Activated CD4-positive, alpha-beta T cell treated with anti-CD3 and anti-CD28 coated beads, Interleukin-2, amount 50 U/mL, for 24 hours (primary cell): ENCODE data around the gene KDM2B.
A peak's percentile ranks its signal among the peaks of the same experiment; 100 is the strongest.

Source experiments
- DNase-seq, 2 donors: peaks; one replicate each; pipeline ENCODE4 v3.0.0-alpha.2; 2020; ENCODE audit warnings: low read depth in 1 of 2, low spot score in 1 of 2

The KDM2B gene

DNA sequence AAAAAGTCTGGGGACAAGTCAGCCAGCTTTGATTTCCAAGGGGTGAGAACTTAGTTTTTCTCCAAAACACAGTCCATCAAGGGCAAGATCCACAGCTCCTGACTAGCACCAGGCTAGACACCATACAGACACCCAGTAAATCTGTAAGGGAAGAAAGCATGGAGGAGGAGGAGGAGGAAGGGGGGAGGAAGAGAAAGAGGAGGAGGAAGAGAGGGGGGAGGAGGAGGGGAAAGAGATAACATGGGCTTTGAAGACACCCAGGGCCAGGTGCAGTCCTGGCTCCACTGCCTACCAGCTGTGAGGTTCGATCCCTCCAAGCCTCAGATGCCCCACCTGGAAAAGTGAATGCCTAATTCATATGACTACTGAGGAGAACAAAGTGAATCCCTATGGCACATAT lies 18.3 kb downstream of the KDM2B start:
- DNase-seq = no peak

DNA sequence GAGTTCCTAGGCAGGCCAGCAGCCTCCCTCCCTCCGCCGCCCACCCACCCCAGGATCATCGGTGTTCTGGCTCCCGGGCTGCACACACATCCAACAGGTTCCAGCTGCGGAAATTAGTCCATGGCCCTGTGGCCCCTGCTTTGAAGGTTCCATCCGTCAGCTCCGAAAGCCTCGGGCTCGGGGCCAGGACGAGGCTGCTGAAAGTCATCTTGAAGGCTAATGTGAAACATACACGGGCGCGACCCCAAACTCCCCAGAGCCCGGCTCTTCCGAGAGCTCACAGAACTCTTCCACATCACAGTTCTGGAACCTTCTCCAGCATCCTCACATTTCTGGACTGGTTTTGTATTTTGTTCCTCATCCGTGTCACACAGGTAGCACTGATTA lies 19.8 kb downstream of the KDM2B start:
- no peak for DNase-seq

DNA sequence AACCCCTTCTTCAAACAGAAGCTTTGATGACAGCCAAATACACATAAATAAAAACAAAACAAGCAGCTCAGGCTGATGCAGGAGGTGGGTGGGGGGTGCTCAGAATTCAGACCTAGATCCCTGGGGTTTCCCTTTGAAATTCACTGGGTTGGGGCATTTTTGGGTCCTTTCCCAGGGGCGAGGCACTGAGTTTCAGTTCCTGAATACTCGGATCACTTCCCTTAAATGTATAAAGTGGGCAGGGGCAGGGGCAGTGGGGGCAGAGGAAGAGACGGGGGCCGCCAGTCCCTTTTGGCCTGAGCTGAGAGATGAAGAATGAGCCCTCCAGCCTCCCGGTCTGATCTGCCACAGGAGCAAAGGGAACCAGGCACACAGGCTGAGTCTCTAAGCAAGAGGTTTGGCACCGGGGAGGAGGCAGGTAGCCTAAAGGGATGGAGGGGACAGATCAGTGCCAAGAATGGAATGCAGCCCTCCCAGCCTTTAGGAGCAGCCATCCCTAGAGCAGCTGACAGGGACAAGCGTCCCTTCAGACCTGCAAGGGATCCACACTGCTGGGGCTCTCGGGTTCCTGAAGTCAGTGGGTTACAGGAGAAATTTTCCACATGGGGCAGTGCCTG lies 20.3 kb downstream of the KDM2B start:
- DNase-seq = no peak

DNA sequence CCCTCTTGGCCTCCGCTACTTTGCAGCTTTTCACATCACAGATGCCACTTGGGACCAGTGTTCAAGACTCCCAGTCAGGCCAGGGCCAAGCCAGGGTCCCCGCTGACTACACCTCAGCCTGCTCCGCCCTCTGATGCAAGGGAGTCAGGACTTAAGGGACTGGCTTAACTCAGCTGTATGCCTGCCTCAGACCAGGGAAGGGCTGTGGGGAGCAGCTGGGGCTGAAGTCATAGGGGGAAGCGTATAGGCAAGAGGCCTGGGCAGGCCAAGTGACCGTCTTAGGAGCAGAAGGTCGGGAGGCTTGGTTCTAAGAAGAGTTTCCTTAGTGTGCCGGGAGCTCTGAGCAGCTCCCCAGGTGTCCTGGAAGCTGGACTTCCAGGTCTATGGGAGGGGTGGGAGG lies 21.9 kb downstream of the KDM2B start:
- DNase-seq = no peak

DNA sequence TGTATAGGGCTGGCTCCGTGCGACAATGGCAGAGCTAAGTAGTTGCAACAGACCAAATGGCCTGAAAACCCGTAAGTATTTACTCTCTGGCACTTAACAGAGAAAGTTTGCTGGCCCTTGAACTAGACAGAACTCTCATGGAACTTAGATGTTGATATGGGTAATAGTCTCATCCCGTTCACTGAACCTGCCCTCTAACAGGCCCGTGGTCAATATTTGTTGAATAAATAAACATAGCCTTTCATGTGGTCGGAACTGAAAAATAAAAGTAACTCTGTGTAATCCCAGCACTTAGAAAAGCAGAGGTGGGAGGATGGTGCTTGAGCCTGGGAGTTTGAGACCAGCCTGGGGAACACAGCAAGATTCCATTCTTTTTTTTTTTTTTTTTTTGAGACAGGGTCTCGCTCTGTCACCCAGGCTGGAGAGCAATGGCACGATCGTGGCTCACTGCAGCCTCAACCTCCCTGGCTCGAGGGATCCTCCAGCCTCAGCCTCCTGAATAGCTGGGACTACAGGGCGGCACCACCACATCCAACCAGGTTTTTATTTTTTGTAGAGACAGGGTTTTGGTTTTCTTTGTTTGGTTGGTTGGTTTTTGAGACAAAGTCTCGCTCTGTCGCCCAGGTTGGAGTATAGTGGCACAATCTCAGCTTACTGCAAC lies 29.7 kb downstream of the KDM2B start:
- no peak for DNase-seq

DNA sequence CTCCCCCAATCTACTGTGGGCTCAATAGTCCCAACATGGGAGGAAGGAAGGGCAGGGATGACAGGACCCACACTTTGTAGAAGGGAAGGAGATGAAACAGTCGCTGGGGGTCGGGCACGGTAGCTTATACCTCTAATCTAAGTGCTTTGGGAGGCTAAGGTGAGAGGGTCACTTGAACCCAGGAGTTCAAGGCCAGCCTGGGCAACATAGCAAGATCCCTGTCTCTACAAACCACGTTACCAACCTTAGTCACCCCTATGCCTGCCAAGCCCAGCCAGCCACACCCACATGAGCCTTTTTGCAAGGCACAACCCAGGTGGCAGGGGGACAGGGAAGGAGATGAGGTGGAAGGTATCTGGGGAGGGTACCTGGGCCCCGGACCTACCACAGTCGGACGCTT lies 31.7 kb downstream of the KDM2B start:
- no peak for DNase-seq

DNA sequence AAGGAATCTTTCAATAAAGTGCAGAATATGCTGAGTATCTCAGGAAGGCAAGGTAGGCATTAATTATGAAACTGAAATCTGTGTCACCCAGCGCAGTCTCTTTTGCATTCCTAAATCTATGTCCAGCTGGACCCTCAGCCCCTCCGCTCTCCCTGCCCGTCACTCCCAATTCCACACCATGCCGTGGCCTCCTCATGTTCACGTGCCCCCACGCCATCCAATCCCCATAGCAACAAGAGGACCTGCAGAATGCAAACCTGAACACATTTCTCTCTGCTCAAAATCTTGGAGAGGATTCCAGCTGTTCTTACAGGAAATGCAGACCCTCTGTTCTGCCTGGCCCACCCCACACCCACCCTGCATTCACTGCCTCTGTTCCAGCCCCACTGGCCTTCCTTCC lies 35.3 kb downstream of the KDM2B start:
- DNase-seq = no peak

DNA sequence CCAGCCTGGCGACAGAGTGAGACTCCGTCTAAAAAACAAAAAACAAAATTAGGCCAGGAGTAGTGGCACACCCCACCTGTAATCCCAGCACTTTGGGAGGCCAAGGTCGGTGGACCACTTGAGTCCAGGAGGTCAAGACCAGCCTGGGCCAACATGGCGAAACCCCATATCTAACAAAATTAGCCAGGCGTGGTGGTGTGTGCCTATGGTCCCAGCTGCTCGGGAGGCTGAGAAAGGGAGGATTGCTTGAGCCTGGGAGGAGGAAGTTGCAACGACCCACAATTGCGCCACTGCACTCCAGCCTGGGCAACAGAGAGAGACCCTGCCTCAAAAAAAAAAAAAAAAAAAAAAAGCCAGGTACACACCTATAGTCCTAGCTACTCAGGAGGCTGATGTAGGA lies 37.0 kb downstream of the KDM2B start:
- no peak for DNase-seq

DNA sequence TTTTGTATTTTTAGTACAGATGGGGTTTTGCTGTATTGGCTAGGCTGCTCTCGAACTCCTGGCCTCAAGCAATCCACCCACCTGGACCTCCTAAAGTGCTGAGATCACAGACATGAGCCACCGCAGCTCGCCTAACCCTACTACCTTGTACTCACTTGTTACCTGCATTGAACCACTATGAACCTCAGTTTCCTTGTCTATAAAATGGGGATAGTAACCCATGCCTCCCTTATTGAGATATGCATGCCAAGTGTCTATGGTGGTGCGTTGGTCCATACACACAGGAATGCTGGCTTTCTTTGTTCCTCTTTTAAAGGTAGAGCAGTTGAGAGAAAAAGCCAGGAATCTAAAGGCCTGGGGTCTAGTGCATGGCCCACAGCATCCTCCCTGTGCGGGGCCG lies 40.9 kb downstream of the KDM2B start:
- no peak for DNase-seq

DNA sequence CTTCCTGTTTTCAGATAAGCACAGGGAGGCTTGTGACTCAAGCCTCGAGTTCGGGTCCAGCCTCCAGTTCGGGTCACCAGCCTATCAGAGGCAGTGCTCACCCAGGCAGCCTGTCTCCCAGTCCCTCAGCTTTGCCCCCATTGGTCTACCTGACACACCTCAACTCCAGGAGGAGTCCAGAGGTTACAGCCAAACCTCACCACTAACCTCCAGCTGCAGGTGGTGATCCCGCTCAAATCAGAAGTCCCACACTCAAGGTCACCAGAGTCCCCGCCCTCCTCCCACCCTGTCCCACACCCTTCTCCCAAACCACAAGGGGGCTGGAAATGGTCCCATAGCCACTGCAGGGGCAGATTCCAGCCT lies 42.1 kb downstream of the KDM2B start:
- no peak for DNase-seq

DNA sequence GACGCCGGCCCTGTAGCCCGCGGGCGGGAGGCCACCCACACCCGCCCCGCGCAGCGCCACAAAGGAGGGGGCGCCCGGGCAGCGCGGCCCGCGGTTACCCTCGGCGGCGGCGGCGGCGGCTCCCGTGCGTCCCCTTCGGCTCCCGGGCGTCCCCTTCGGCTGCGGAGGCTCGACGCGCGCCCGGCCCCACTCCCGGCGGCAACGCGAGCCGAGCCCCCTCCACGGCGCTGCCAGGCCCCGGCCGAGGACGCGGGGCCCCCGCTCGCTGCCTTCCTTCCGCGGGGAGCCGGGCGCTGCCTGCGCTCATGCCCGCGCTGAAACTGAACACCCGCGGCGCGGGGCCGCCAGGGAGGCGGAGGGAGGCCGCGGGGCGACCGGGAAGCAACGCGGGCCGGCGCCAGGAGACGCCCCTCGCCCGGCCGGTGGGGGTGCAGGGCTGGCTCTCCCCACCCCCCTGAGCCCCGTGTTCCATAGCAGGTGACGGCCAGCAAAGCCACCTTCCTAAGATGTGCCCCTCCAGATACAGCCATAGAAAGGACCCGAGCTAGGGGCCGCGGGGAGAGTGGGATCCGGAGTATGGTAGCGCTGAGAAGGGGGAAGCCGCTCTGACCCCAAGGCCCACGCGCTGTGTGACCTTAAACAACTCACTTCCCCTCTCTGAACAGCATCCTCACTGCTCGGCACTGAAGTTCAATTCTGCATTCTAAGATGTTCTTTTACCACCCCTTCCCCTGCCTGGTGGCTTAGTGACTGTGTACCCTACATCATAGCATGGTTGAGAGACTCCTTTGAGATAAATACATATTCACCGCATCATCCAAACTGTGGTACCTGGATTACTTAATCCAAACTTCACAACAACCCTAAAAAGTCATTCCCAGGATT lies 42.8 kb downstream of the KDM2B start:
- DNase-seq = no peak

DNA sequence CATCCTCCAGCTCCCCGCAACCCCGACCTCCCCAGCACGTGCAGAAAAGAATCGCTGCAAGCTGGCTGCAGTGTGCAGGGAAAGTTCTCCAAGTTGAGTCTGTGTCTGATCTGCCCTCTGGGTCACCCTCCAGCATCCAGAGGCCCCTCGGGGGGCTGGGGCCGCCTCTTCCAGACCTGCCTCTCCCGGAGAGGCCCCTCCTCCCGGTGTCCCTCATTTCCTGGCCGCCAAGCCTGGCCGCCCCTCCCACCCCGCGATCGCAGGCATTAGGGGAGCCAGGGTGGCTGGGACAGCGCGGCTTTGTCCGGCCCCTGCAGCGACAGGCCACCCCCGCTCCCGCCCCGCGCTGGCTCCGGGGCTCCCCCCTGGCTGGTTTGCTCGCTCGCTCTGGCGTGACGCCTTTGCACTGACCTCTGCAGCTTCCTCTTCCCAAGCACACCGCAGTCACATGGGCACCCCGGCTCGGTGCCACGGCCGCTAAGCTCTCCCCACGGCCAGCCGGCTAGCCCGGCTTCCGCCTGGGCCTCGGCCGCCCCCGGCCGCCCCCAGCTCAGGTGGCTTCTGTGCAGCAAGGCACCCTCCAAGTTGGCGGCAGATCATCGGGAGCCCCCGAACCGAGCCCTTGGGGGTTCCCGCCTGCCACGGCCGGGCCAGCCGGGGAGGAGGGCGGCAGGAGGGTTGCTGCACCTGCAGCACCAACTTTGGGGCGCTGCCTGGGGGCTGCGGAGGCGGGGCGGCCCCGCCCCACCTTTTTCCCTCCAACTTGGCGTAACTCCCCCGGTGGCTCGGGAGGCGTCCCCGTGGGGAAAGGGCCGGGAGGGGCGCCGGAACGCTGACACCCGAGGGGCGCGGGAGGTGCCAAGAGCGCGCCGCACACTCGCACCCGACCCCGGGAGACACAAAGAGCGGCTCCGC lies 43.7 kb downstream of the KDM2B start:
- no peak for DNase-seq

DNA sequence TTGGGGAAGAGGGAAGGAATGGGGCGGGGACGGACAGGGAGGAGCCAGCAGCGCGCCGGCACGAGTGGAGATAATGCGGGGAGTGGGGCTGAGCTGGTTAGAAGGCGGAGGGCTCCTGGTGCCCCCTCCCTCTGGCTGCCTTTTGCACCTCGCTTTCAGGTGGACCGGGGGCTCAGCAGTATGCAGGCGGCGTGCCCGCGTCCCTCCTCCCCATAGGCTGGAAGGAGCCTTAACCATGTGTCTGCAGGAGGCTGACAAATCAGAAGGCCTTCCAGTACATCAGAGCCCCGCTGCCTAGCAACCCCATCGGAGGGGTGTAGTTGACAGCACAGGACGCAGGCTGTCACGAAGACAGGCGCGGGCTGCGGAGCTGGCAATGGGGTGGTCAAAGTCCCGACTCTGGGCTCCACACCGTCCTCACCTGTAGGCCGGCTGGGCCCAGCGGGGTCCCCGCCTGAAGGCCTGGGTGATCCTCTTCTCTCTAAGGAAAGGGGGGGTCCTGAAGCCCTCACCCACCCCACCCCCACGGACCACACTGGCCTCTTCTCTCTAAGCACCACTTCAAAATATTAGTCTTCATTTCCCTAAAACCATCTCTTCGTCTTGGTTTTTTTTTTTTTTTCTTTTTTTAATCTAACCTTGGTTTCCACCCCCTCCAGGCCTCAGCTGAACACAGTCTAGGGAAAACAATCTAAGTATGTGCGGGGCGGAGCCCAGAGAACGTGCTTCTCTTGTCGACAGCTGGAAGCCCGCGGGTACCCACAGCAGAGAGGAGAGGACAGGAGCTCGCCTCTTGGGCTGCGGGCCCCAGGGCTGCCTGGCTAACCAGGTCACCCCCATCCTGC lies 44.5 kb downstream of the KDM2B start:
- no peak for DNase-seq

DNA sequence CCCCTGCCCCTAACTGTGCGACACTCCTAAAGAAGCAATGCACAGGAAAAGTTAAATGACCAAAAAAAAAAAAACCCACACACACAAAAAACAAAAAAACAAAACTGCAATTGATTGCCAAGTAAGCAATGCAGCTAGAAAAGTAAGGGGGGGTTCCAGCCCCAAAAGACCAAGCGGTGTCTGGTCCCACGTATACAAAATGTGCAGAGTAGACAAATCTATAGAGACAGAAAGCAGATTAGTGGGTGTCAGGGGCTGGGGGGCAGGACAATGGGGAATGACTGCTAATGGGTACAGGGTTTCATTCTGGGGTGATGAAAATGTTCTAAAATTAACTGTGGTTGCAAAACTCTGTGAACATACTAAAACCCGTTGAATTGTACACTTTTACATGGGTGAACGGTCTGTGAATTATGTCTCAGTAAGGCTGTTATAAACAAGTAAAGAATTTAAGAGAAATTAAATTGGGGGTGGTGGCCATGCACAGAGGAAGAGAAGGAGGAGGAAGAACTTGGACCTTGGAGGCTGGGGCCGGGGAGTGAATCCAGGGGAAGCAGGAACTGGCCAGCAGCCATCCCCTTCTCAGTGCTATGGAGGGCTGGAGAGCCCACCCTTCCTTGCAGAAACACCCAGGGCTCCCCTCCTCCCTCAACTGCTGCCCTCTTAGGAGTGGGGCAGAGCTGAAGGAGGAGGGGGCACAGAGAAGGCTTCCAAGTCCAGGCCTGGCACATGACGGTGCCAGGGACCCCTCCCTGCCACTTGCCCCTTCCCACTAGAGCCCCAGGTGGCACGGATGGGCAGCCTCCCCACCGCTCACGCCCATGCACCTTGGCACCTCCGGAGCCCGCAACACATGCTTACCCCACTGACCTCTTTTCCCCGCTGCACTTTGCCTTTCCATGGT lies 45.4 kb downstream of the KDM2B start:
- DNase-seq = no peak

DNA sequence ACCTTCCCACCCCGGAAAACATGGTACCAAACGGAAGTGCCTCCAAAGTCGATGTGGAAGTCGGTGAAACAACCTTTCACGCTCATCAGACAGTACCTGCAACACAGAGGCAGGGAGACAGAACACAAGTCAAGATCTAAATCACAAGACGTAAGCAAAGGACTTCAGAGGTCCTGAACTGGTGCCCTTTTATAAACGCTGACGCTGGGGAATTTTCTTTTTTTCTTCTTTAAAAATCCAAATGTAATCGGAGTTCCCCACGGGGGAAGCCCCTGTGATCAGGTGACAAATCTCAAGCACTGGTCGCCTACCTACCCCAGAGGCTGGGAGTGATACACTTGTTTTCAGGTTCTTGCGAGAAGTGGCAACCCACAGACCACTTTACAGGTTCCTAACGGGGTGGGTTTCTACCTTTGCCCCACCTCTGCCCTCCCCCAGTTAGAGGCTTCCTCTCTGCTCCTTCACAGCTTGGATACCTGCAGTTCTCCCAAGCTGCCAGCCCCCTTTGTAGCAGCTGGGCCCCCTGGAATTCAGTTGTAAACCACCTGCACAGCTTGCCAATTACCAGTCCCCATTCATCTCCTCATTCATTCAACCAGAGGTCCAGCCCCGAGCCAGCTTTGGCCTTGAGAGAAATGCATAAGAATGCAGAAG lies 46.2 kb downstream of the KDM2B start:
- peak; percentile 32 to 52 for DNase-seq

DNA sequence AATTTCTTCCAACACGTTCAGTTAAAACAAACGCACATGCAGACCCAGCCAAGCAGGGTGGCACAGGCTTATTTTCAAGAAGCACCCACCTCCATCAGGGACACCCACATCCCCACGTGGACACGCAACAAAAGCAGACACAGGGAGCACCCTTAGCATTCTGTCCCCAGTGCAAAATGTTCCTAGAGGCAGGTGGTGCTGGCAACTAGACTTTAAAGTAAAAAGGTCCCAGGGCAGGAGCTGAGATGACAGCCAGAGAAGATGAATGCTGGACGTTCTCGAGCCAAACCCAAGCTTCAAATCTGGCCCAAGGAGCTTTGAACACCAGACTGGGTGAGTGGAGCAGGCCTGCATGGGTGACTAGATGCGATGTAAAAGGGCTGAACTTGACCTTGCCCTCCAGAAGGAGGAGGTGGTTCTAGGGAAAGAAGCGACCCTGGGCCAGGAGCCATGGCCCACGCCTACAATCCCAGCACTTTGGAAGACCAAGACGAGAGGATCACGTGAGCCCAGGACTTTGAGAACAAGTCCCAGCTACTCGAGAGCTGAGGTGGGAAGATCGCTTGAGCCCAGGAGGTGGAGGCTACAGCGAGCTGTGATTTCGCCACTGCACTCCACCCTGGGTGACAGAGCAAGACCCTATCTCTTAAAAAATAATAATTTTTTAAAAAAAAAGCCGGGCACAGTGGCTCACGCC lies 47.3 kb downstream of the KDM2B start:
- DNase-seq = no peak

DNA sequence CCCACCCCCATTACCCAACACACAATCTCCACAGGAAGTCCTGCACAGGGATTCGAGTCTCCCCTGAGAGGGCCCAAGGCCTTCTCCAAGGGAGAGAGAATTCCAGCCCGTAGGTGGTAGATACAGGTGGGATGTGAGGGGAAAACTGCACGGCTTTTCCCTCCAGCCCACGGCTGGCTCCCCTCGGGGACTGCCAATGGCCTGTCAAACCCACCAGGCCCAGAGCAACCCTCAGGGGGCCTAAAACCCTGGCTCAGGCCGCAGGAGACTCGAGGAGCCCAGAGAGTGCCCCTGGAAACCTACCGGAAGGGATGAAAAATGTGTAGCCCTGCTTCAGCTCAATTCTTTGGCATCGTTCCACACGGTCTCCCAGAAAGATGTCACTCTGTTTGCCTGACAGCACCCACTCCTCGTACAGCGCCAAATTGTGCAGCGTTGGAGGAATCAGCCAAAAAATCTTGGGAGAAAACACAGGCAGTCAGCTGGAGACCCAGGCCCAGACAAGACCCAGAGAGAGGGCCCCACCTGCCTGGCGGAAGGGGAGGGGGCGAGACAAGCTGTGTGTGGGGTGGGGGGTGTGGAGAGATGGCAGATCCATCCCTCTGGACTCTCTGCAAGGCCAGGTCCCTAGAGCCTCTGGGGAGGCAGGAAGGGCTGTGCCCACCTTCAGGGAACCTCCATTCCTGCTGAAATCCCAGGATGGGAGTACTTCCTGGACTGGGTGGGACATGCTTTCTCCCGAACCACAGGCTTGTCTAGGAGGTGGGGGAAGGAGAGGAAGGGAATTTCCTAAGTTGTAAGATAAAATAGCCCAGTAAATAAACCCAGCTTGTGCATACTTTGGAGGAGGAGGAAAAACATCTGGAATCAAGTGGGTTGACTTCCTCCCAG lies 48.1 kb downstream of the KDM2B start:
- DNase-seq = no peak
